ENCODE measurements around the gene USP44. TPM values are rescaled to one million over a fixed set of nuclear protein-coding genes. Genes with fewer than 3 reads are reported as not detected.

Gene USP44
- total RNA-seq, 1 experiment from 2014 or later, result not detected

DNA sequence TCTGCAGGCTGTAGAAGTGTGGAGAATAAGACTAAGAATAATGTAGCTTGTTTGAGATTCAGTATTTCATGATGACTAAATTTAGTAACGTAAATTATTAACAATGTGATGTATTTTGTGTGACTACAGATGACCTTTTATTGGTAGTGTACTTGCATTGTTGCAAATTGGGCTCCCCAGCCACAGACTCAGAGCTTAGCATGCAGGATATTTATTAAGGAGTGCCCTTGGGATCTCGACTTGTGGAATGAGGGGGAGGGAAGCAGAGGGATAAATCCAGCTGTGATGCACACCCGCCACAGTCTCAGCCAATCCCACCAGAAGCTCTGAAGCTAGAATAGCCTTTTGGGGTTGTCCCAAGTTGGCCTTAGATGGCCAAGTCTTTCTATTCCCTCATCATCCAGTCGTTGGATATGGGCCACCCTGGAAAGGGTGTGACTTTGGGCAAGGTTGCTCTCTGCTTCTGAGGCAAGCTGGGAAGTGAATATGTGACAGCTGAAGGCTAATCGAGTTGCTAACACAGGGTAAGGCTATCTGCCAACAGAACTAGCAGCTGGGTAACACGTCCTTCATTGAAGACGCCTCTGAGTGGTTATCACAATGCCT, 42.1 kb upstream of the USP44 start:
- POLR2A ChIA-PET, result interaction anchor here (0.6 to 1.4 kb wide), 3 partner anchors 10 to 442 kb away, joined by 3 to 4 read pairs (median 4); partner anchors contain the start of gene LTA4H

DNA sequence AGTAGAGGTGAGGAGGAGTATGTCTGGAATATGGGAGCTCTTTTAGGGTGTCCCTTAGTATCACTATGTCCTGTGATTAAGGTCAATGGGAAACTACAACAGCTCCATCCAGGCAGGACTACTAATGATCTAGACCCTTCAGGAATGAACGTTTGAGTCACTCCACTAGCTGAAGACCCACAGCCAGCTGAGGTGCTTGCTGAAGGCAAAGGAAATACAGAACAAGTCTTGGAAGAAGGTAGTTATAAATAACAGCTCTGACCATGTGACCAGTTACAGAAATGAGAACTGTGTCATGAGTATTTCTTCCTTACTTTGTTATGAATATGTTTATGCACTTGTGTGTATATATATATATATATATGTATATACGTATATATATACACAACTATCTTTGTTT, 40.5 kb upstream of the USP44 start:
- BruUV-seq (replicated peaks), result no TSS peak
- ChIA-PET CTCF (interaction anchor here (0.6 to 0.7 kb wide), 2 partner anchors 57 to 223 kb away, joined by 3 to 4 read pairs; no protein-coding TSS in a partner anchor), POLR2A (no interaction called here)
- Mint-ChIP-seq H3K4me1 (ENCODE audit: insufficient read depth, unreplicated experiment) (no peaks in the 10 kb centered on the region), H3K27me3 (ENCODE audit: insufficient read depth, unreplicated experiment) (no peaks in the 10 kb centered on the region), H3K27ac (ENCODE audit: low read depth, unreplicated experiment) (no peak overlapping the region), H3K4me3 (ENCODE audit: unreplicated experiment) (no peak overlapping the region), H3K36me3 (ENCODE audit: insufficient read depth, unreplicated experiment) (no peaks in the 10 kb centered on the region), H3K9me3 (ENCODE audit: unreplicated experiment) (no peaks in the 10 kb centered on the region)
- TF ChIP-seq, protein P1, sequence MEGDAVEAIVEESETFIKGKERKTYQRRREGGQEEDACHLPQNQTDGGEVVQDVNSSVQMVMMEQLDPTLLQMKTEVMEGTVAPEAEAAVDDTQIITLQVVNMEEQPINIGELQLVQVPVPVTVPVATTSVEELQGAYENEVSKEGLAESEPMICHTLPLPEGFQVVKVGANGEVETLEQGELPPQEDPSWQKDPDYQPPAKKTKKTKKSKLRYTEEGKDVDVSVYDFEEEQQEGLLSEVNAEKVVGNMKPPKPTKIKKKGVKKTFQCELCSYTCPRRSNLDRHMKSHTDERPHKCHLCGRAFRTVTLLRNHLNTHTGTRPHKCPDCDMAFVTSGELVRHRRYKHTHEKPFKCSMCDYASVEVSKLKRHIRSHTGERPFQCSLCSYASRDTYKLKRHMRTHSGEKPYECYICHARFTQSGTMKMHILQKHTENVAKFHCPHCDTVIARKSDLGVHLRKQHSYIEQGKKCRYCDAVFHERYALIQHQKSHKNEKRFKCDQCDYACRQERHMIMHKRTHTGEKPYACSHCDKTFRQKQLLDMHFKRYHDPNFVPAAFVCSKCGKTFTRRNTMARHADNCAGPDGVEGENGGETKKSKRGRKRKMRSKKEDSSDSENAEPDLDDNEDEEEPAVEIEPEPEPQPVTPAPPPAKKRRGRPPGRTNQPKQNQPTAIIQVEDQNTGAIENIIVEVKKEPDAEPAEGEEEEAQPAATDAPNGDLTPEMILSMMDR (IDR thresholded peaks at IDR 0.05; ENCODE audit: unreplicated experiment), result no peak
- intact Hi-C loops (cut with micrococcal nuclease), result no loop called here
- DNase-seq (ENCODE audit: unreplicated experiment), result no peak

More for the DNA sequence above, 42.1 kb upstream of the USP44 start:
- Mint-ChIP-seq H3K4me1 (ENCODE audit: insufficient read depth, unreplicated experiment) (no peaks in the 10 kb centered on the region), H3K4me3 (ENCODE audit: unreplicated experiment) (no peak overlapping the region), H3K27ac (ENCODE audit: low read depth, unreplicated experiment) (no peak overlapping the region), H3K27me3 (ENCODE audit: insufficient read depth, unreplicated experiment) (no peaks in the 10 kb centered on the region), H3K9me3 (ENCODE audit: unreplicated experiment) (no peaks in the 10 kb centered on the region), H3K36me3 (ENCODE audit: insufficient read depth, unreplicated experiment) (no peaks in the 10 kb centered on the region)
- no TSS peak for BruUV-seq (replicated peaks)
- CTCF ChIA-PET, result interaction anchor here (0.5 to 1.8 kb wide), 10 partner anchors 8 to 632 kb away, joined by 3 to 11 read pairs (median 3); no protein-coding TSS in a partner anchor
- DNase-seq (ENCODE audit: unreplicated experiment), result no peak
- TF ChIP-seq, protein P1 (IDR thresholded peaks at IDR 0.05; ENCODE audit: unreplicated experiment), result no peak
- intact Hi-C loops (cut with micrococcal nuclease), result no loop called here

DNA sequence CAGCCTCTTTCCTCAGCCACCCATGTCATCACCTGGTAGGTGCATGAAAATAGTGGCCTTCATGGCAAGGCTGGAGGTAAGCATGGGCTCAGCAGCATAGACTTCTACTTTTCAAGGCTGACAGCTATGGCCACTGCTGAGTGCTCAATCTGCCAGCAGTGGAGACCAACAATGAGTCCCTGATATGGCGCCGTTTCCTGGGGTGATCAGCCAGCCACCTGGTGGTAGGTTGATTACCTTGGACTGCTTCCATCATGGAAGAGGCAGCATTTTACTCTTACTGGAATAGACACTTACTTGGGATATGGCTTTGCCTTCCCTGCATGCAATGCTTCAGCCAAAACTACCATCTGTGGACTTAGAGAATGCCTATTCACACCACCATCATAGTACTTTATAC, 39.5 kb upstream of the USP44 start:
- Mint-ChIP-seq H3K4me3 (ENCODE audit: unreplicated experiment) (no peak overlapping the region), H3K36me3 (ENCODE audit: insufficient read depth, unreplicated experiment) (no peaks in the 10 kb centered on the region)
- intact Hi-C loops (cut with micrococcal nuclease), result no loop called here

DNA sequence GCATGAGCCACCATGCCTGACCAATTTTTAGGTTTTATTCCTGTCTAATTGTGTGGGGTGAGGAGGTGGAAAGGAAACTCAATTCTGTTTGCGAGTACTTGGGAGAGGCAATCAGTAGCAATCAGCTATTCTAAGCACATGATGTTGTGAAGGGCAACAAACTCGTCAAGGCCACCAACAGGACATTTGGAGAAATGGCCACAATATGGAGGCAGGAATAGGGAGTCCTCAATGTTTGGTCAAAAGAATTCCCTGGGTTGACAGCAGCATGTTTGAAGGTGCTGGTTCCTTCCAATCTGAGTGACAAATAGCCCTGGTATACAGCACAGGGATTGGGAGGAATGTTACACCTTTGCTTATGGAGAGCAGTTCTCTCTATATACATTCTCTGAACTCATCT, 32.7 kb upstream of the USP44 start:
- intact Hi-C loops (cut with micrococcal nuclease), result loop anchor here (2.0 to 10.0 kb wide), 2 partner anchors 39 to 121 kb away; no protein-coding TSS in a partner anchor
- no peak overlapping the region for H3K4me3 Mint-ChIP-seq (ENCODE audit: unreplicated experiment)
- DNase-seq (ENCODE audit: unreplicated experiment), result no peak
- no peak overlapping the region for H3K27ac Mint-ChIP-seq (ENCODE audit: low read depth, unreplicated experiment)
- TF ChIP-seq, protein P1 (IDR thresholded peaks at IDR 0.05; ENCODE audit: unreplicated experiment), result no peak
- no TSS peak for BruUV-seq (replicated peaks)
- H3K4me1 Mint-ChIP-seq (ENCODE audit: insufficient read depth, unreplicated experiment), result no peaks in the 10 kb centered on the region
- POLR2A ChIA-PET, result interaction anchor here (0.6 to 1.8 kb wide), 3 partner anchors 9 to 65 kb away, joined by 3 to 4 read pairs (median 3); no protein-coding TSS in a partner anchor
- no peaks in the 10 kb centered on the region for H3K9me3 Mint-ChIP-seq (ENCODE audit: unreplicated experiment)
- H3K27me3 Mint-ChIP-seq (ENCODE audit: insufficient read depth, unreplicated experiment), result no peaks in the 10 kb centered on the region
- H3K36me3 Mint-ChIP-seq (ENCODE audit: insufficient read depth, unreplicated experiment), result no peaks in the 10 kb centered on the region
- CTCF ChIA-PET, result interaction anchor here (0.6 to 7.4 kb wide), 9 partner anchors 8 to 281 kb away, joined by 3 to 114 read pairs (median 3); no protein-coding TSS in a partner anchor

More for the DNA sequence above, 39.5 kb upstream of the USP44 start:
- POLR2A ChIA-PET, result no interaction called here
- Mint-ChIP-seq H3K4me1 (ENCODE audit: insufficient read depth, unreplicated experiment) (no peaks in the 10 kb centered on the region), H3K9me3 (ENCODE audit: unreplicated experiment) (no peaks in the 10 kb centered on the region), H3K27me3 (ENCODE audit: insufficient read depth, unreplicated experiment) (no peaks in the 10 kb centered on the region), H3K27ac (ENCODE audit: low read depth, unreplicated experiment) (no peak overlapping the region)
- no TSS peak for BruUV-seq (replicated peaks)
- CTCF ChIA-PET, result interaction anchor here (1.7 kb wide), 1 partner anchor 8 kb away, joined by 5 read pairs; no protein-coding TSS in a partner anchor
- no peak for DNase-seq (ENCODE audit: unreplicated experiment)
- TF ChIP-seq, protein P1 (IDR thresholded peaks at IDR 0.05; ENCODE audit: unreplicated experiment), result no peak

All from MCF 10A (cell line).